Gastroesophageal sphincter (tissue), 4 donors: ENCODE data around the gene KAZN. TPM values are rescaled to one million over a fixed set of nuclear protein-coding genes. Genes with fewer than 3 reads are reported as not detected.

Source experiments
- ATAC-seq: fragments of 150-250 bp; one replicate; pipeline ENCODE4 v1.9.1; 2016; ENCODE audit warnings: mild to moderate bottlenecking, moderate library complexity
- H3K27ac ChIP-seq, 4 donors: fragments of 200-600 bp; sonication (generic) in 3 of 4; 1 replicate in 3 of 4; 2 replicates in 1 of 4; pipeline ENCODE4 v1.5.1; 2016 to 2019
- H3K27me3 ChIP-seq: fragments of 200-600 bp; sonication (generic); one replicate; pipeline ENCODE4 v1.5.1; 2019
- H3K36me3 ChIP-seq, 2 donors: fragments of 200-600 bp; sonication (generic); one replicate each; pipeline ENCODE4 v1.5.1; 2019; ENCODE audit warnings: control low read depth in 1 of 2
- H3K4me1 ChIP-seq, 3 donors: fragments of 200-600 bp; sonication (generic); 1 replicate in 2 of 3; 2 replicates in 1 of 3; pipeline ENCODE4 v1.5.1; 2016 to 2019; ENCODE audit warnings: control low read depth in 2 of 3
- H3K4me3 ChIP-seq, 2 donors: fragments of 200-600 bp; sonication (generic); one replicate each; pipeline ENCODE4 v1.5.1; 2019; ENCODE audit warnings: mild to moderate bottlenecking in 1 of 2, moderate library complexity in 1 of 2
- H3K9me3 ChIP-seq, 3 donors: fragments of 200-600 bp; sonication (generic); one replicate each; pipeline ENCODE4 v1.5.1; 2017 to 2019; ENCODE audit warnings: control low read depth in 2 of 3
- EP300 ChIP-seq: sonication (generic); formaldehyde crosslinking; IDR thresholded peaks from one replicate; pipeline ENCODE4 v1.6.1; 2017; ENCODE audit warnings: antibody characterized with exemption, mild to moderate bottlenecking
- POLR2A ChIP-seq, 2 donors: fragments of 450-650 bp; IDR thresholded peaks; one replicate each; pipeline ENCODE4 v1.6.1; 2017; ENCODE audit warnings: antibody characterized with exemption in 2 of 2, mild to moderate bottlenecking in 2 of 2, moderate library complexity in 1 of 2
- POLR2AphosphoS5 ChIP-seq: sonication (generic); formaldehyde crosslinking; IDR thresholded peaks from one replicate; pipeline ENCODE4 v1.6.1; 2017; ENCODE audit warnings: antibody characterized with exemption
- WGBS, 2 donors: methylation state at CpG; one replicate each; pipeline ENCODE4 v1.1.5; 2018; ENCODE audit warnings: low coverage in 1 of 2; 5-methylcytosine and 5-hydroxymethylcytosine counted together
- total RNA-seq, 4 donors: library from RNA; depleted of rRNA; stranded (reverse); fragments of >200 nt; gene quantifications; one replicate each; pipeline ENCODE4 v1.1.0, GENCODE V29; 2016
- TF ChIP-seq, protein P1 (sequence below), 4 experiments: fragments of 200-600 bp in 2 of 4; fragments of 450-650 bp in 2 of 4; sonication (generic) in 1 of 4; IDR thresholded peaks; one replicate each; pipeline ENCODE4 v1.5.1; 2017 to 2019; ENCODE audit warnings: antibody characterized with exemption in 4 of 4, mild to moderate bottlenecking in 2 of 4, moderate library complexity in 2 of 4

The KAZN gene
- total RNA-seq, 4 donors from 2014 or later, result 6.5 to 16.6 (median 11.5) TPM

DNA sequence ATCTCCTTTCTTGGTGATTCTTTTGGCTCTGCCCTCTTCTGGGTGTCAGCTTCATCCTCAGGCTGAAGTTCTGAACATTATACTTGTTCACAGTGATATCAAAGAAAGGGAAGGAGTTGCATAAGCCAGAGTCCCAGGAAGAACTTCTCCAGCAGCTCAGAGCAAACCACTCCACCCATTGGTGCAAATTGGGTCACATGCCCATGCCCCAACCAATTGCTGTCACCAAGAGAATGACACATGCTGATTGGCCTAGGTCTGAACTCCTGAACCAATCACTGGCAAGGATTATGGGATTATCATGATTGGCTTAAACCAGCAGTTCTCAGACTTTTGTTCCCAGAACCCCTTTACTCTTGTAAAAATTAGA lies 298.6 kb downstream of the KAZN start:
- TF ChIP-seq, protein P1, sequence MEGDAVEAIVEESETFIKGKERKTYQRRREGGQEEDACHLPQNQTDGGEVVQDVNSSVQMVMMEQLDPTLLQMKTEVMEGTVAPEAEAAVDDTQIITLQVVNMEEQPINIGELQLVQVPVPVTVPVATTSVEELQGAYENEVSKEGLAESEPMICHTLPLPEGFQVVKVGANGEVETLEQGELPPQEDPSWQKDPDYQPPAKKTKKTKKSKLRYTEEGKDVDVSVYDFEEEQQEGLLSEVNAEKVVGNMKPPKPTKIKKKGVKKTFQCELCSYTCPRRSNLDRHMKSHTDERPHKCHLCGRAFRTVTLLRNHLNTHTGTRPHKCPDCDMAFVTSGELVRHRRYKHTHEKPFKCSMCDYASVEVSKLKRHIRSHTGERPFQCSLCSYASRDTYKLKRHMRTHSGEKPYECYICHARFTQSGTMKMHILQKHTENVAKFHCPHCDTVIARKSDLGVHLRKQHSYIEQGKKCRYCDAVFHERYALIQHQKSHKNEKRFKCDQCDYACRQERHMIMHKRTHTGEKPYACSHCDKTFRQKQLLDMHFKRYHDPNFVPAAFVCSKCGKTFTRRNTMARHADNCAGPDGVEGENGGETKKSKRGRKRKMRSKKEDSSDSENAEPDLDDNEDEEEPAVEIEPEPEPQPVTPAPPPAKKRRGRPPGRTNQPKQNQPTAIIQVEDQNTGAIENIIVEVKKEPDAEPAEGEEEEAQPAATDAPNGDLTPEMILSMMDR (IDR thresholded peaks at IDR 0.05), result no peak
- no peak for TF ChIP-seq POLR2AphosphoS5
- no peak for TF ChIP-seq EP300
- no peak for TF ChIP-seq POLR2A (IDR thresholded peaks at IDR 0.05)
- Histone ChIP-seq H3K27ac (no peak overlapping the region), H3K36me3 (no peaks in the 10 kb centered on the region), H3K4me1 (no peaks in the 10 kb centered on the region), H3K4me3 (no peak overlapping the region), H3K27me3 (peaks cover 44% of the 10 kb centered on the region), H3K9me3 (no peaks in the 10 kb centered on the region)
- ATAC-seq, result no peak

DNA sequence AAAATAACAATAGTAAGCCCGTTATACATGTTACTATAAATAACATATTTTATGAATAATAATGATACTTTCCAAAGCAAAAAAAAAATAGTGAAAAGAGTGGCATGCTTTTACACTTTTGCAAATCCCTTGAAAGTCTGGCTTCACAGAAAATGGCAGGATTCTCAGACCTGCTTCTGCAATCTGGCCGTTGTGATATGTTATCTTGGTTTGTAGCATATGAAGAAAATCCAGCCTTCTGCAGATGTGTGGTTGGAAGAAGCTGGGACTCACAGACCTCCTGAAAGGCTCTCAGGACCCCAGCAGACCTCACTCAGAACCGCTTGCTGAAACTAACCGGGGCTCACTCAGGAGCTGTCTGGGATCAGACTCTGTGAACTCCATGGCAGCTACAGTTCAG lies 299.1 kb downstream of the KAZN start:
- Histone ChIP-seq H3K9me3 (no peaks in the 10 kb centered on the region), H3K27ac (no peak overlapping the region), H3K36me3 (no peaks in the 10 kb centered on the region), H3K27me3 (peaks cover 44% of the 10 kb centered on the region), H3K4me1 (no peaks in the 10 kb centered on the region), H3K4me3 (no peak overlapping the region)
- WGBS, 2 donors, result 63 to 64% methylated on average over 3 to 4 of the region's 4 CpGs
- no peak for ATAC-seq
- TF ChIP-seq POLR2A (IDR thresholded peaks at IDR 0.05), result no peak
- TF ChIP-seq POLR2AphosphoS5, result no peak
- TF ChIP-seq, protein P1 (IDR thresholded peaks at IDR 0.05), result no peak
- no peak for TF ChIP-seq EP300

DNA sequence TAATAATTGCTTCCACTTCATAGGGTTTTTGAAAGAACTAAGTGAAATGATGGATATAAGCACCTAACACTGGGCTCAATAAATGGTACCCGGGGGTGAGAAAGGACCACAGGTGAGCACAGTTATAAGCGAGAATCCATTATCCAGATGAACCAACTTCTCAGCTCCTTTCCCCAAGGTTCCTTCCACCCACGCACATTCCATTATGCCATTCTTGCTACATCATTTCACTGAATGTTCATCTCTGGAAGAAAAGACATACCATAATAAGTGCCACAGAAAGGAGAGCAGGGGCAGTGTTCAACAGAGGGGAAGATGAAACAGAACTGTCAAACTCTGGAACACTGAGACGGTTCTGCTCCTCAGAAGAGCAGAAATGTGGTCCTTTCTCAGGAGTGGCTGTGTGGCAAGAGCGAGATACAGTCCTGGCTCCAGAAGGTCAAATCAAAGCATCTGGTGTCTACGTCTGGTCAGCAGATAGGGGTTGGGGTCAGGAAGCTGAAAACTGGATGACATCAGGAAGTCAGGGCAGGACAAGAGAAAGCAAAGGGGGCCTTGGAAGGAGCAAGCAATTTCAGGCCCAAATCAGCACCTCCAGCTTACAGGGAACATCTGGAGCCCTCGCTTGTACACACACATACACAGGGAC lies 299.6 kb downstream of the KAZN start:
- no peak overlapping the region for H3K4me3 ChIP-seq
- no peak for ATAC-seq
- peaks cover 40% of the 10 kb centered on the region for H3K27me3 ChIP-seq
- H3K4me1 ChIP-seq, result no peaks in the 10 kb centered on the region
- H3K9me3 ChIP-seq, result no peaks in the 10 kb centered on the region
- H3K36me3 ChIP-seq, result no peaks in the 10 kb centered on the region
- H3K27ac ChIP-seq, result no peak overlapping the region
- TF ChIP-seq, protein P1 (IDR thresholded peaks at IDR 0.05), result no peak
- TF ChIP-seq POLR2AphosphoS5 (no peak), POLR2A (IDR thresholded peaks at IDR 0.05) (no peak), EP300 (no peak)
- 82 to 95% methylated on average over 4 to 7 of the region's 7 CpGs for WGBS, 2 donors

DNA sequence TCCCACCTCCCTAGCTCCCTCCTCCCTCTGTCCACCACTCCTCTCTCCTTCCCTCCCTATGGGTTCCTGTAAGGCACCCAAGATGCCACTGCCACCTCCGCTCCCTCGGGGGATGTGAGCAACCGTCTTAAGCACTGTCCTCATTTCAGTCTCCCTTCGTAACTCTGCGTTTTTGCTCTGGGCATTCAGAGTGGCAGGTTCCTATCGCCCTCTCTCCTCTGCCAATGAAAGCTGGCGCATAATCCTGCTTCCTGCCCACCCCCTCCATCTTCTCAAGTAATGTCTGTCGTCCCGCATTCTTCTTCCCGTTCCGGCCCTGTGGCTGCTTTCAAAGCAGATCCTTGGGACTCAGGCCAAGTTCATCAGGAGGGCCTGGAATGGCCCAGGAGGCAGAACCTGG lies 301.2 kb downstream of the KAZN start:
- no peaks in the 10 kb centered on the region for H3K4me1 ChIP-seq
- H3K27me3 ChIP-seq, result peaks cover 29% of the 10 kb centered on the region
- H3K27ac ChIP-seq, result no peak overlapping the region
- no peaks in the 10 kb centered on the region for H3K9me3 ChIP-seq
- no peak for ATAC-seq
- WGBS, 2 donors, result 81 to 93% methylated on average over 3 to 5 of the region's 11 CpGs
- no peaks in the 10 kb centered on the region for H3K36me3 ChIP-seq
- TF ChIP-seq, protein P1 (IDR thresholded peaks at IDR 0.05), result no peak
- no peak for TF ChIP-seq POLR2AphosphoS5
- H3K4me3 ChIP-seq, result no peak overlapping the region

DNA sequence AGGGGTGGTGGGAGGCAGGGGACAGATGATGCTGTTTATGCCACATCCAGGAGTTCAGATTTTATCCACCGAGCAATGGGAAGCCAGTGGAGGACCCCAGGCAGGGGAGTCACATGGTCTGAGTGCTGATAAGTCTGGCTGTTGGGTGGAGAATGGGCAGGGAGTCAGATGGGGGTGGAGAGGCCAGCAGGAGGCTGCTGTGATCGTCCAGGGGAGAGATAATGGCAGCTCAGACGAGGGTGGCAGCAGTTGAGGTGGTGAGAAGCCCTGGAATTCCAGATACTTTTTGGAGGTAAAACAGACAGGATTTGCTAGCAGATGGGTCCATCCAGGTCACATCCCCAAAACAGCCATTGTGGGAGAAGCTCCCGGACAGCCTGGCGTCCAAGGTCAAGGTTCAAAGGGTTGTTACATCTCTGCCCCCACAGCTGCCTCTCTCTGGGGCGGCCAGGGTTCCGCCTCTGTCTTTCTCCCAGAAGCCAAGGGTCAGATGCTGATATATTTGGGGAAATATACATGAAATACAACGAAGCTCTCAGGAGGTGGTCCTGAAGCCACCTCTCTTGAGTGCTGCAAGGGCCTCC lies 303.0 kb downstream of the KAZN start:
- ATAC-seq, result no peak
- Histone ChIP-seq H3K36me3 (no peaks in the 10 kb centered on the region), H3K27ac (no peak overlapping the region), H3K27me3 (peaks cover 20% of the 10 kb centered on the region), H3K4me1 (no peaks in the 10 kb centered on the region), H3K4me3 (no peak overlapping the region), H3K9me3 (no peaks in the 10 kb centered on the region)
- TF ChIP-seq EP300 (no peak), POLR2A (IDR thresholded peaks at IDR 0.05) (no peak), POLR2AphosphoS5 (no peak)
- TF ChIP-seq, protein P1 (IDR thresholded peaks at IDR 0.05), result no peak
- WGBS, 2 donors, result 55 to 73% methylated on average over 4 to 8 of the region's 8 CpGs
